Activated CD4-positive, CD25-positive, alpha-beta regulatory T cell treated with anti-CD3 and anti-CD28 coated beads, Interleukin-2, amount 50 U/mL, for 24 hours (primary cell): ENCODE results near the gene PHLDA3.
"Not testable (repeated sequence)": the region's sequence is repeated elsewhere in the genome, so short reads cannot be mapped to it uniquely, and the experiment has no call there.

Experiments used
- ATAC-seq, 2 donors: fragments of 150-1000 bp; cut with Tn5 transposase; one replicate each; pipeline ENCODE4 v1.10.0; 2021; ENCODE audit warnings: mild to moderate bottlenecking in 1 of 2, moderate library complexity in 1 of 2

PHLDA3 gene

DNA sequence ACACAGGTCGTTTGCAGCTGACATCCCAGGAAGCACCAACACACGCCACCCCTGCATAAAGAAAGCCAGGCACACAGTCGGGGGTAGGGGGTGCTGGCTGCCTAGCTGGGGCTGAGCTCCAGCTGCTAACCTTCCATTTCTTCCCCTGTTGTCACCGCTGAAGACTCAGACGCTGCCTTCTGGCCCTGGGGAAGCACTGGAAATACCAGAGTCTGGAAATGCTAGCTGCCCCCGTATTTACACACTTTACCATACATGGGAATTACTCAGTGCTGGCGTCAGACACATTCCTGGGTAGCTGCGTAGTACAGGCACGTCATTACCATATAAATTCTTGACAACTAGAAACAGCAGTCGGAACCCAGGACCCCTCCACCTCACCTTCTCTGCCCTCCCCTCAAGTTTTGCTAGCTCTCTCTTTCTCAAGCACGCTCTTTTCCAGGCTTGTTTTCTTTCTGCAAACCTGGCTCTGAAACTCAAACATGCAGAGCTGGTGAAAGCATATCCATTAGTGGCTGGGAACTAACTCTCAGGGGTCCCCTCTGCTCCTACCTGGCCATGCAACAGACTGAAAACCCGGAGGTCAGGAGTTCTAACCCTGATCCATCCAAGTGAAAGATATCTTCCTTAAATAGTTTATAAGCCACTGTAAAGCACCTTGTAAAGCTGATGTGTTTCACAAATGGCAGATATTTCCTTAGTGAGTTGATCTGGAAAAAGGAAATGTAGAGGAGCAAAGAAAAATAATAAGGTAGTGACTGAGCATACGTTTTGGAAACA, 34.6 kb upstream of the PHLDA3 start:
- ATAC-seq, result no peak

DNA sequence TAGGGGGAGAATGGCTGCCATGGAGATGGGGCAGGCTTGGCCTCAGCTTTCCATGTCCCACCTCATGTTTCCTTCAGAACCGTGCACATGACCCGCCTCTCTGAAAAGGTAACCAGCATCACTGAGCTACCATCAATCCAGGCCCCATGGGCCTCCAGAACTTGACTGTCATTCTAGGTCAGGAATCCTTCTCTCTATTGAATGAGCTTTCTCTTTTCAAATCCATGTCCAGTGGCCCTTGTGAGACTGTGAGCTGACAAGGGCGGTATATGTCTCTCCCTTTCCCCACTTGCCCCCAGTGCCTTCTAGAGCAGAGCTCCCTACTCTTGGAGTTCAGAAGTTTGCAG, 33.5 kb upstream of the PHLDA3 start:
- no peak for ATAC-seq

GRCh38 chr1:201501812-201502510, 33.0 kb upstream of the PHLDA3 start:
- no peak for ATAC-seq

GRCh38 chr1:201501144-201501543, 32.2 kb upstream of the PHLDA3 start:
- ATAC-seq, result no peak

DNA sequence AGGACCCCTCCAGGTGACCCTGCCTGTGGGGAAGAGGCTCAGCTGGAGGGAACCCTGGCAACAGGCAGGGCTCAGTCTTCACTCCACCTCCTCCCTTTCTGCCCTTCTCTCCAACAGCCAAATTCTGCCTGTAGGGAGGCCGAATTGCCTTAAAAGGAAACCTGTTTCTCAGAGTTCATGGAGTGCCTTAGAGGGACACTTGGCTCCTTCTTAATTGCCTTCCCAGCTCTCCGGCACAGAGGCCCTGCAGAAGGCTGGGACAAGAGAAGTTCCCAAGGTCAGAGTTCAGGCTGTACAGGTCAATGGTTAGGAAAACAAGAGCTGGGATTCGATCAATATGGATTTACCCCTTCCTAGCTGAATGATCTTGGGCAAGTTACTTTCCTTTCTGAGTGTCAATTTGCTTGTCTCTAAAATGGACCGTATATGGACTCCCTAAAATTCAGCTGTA, 31.7 kb upstream of the PHLDA3 start:
- ATAC-seq, result no peak

- no peak for ATAC-seq
Measured at GRCh38 chr1:201499795-201500669, 31.0 kb upstream of the PHLDA3 start.

DNA sequence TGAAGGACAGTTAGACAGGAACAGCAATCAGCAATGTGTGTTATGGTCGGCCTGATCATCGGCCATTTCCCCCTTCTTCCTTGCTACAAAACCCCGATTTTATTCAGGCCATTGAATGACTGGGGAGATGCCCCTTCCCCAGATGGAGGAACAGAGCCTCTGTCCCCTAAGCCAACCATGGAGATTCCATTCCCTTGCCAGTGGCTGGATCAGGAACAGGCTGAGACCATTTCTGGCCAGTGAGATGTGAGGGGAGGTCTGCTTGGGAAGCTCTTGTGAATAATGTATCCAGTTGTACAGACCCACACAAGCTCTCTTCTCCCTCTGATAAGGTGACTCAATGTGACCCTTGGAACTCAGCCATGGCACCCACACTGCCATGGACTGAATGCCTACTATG, 30.2 kb upstream of the PHLDA3 start:
- ATAC-seq, result no peak

GRCh38 chr1:201498621-201499020, 29.6 kb upstream of the PHLDA3 start:
- no peak for ATAC-seq

- ATAC-seq, result no peak
Measured at GRCh38 chr1:201497935-201498509, 29.0 kb upstream of the PHLDA3 start.

GRCh38 chr1:201496296-201496690, 27.3 kb upstream of the PHLDA3 start:
- ATAC-seq, result no peak

DNA sequence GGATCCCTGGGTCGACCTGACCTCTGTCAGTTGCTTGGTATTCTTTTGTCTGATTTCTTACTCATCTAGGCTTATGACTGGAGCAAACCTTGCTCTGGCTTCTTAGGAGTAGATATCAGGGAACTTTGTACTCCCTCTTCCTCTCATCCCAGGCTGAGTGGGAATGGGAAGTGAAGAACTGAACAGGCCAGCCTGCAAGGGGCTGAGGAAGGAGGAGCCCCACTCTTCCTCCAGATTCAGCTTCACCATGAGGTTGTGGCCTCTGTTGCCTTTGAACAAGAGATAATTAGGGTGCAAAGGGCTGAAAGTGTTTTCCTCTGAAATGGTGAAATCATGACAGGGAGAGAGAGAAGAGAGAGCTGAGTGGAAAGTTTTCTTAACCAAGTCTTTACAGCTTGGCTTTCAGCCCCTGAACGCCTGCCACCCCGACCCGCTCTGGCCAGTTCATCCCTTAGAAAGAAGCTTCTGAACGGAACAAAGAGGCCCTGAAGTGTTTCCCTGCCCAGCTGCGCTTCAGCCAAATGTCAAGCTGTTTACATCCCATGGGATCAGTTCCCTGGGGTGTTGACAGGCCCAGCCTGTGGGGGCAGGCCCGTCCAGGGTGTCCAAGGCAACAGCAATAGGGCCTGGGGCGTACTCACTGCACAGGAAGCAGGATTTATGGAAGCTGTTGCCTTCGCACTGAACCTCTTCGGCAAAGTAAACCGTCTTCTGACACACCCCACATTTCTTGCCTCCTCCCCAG, 26.7 kb upstream of the PHLDA3 start:
- no peak for ATAC-seq

GRCh38 chr1:201493757-201494617, 25.0 kb upstream of the PHLDA3 start:
- no peak for ATAC-seq

DNA sequence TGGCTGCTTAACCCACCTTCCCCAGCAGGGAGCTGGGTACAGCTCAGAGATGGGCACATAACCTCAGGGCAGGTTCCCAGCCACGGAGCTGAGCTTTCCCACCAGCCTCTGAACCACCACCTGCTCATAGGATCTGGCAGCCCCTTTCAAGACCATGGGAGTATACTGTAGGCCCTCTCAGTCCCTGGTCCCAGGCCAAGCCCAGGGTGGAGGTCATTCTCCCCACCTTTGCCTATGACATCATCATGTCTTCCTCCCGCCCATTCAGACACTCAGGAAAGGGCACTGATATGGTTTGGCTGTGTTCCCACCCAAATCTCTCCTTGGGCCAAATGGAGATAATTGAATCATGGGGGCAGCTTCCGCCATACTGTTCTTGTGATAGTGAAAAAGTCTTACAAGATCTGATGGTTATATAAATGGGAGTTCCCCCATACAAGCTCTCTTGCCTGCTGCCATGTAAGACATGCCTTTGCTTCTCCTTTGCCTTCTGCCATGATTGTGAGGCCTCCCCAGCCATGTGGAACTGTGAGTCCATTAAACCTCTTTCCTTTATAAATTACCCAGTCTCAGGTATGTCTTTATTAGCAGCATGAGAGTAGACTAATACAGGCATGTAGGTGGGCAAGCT, 24.2 kb upstream of the PHLDA3 start:
- not testable (repeated sequence) for ATAC-seq

- ATAC-seq, result no peak
Measured at GRCh38 chr1:201491896-201492511, 23.0 kb upstream of the PHLDA3 start.

DNA sequence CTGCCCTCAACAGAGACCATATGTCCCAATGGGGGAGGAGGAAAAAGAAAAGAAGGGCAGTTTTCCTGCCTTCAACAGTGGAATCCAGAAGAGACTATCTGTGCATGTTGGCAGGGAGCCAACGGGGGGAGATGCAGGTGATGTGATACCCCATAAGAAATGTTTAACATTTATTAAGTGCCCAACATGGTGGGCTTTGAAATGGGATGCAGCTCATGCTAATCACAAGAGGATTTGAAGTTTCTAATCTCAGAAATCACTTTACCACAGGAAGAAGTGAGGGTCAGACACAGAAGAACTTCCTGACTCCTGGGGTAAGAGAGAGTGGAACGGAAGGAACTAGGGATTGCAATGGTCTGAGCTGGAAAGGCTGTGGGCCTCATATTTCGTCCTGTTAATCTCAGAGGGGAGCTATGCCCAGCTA, 21.7 kb upstream of the PHLDA3 start:
- ATAC-seq, result no peak

- no peak for ATAC-seq
Measured at GRCh38 chr1:201489643-201490261, 20.8 kb upstream of the PHLDA3 start.

GRCh38 chr1:201488830-201489589, 20.0 kb upstream of the PHLDA3 start:
- no peak for ATAC-seq

- ATAC-seq, result no peak
Measured at GRCh38 chr1:201487742-201488141, 18.8 kb upstream of the PHLDA3 start.

DNA sequence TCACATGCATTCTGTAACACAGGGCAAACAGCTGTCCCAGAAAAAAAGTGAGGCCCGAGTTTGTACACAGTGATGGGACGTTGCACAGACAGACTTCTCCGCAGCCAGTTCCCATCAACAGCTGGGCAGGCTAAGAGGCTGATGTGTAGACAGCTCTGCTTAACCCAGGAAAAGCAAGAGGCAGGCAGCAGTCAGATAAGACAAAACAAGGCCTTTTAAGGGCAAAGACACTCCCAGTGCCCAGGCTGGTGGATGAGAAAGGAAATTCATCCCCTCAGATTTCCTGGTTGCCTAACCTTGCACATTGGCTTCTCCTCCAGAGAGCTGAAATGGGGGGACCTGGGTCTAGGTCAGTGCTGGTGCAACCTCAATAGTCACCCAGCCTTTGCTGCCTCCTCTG, 17.2 kb upstream of the PHLDA3 start:
- ATAC-seq, result no peak
